Activated T-cell treated with anti-CD3 and anti-CD28 coated beads, Interleukin-2, amount 50 U/mL, for 4 hours (primary cell): ENCODE measurements around the gene MDFI. TPM values are rescaled to one million over a fixed set of nuclear protein-coding genes. Genes with fewer than 3 reads are reported as not detected.
"Not testable (repeated sequence)": the region's sequence is repeated elsewhere in the genome, so short reads cannot be mapped to it uniquely, and the experiment has no call there.

Experiments used
- ATAC-seq, 2 donors: fragments of 200-7000 bp; cut with Tn5 transposase; one replicate each; pipeline ENCODE4 v1.10.0; 2021
- DNase-seq: peaks from one replicate; pipeline ENCODE4 v3.0.0-alpha.2; 2020
- H3K27me3 Mint-ChIP-seq: one replicate; pipeline ENCODE4 v1.8.0; 2021; ENCODE audit warnings: low read depth, mixed read lengths
- H3K36me3 Mint-ChIP-seq: one replicate; pipeline ENCODE4 v1.8.0; 2022; ENCODE audit warnings: mixed read lengths; ENCODE audit not compliant: insufficient read depth
- H3K4me1 Mint-ChIP-seq: one replicate; pipeline ENCODE4 v1.8.0; 2021; ENCODE audit warnings: low read depth, mixed read lengths
- H3K4me3 Mint-ChIP-seq: one replicate; pipeline ENCODE4 v1.8.0; 2021; ENCODE audit warnings: mild to moderate bottlenecking, moderate library complexity, mixed read lengths
- H3K9me3 Mint-ChIP-seq: one replicate; pipeline ENCODE4 v1.8.0; 2021; ENCODE audit warnings: mixed read lengths
- total RNA-seq, 3 donors: library from RNA; stranded (reverse); gene quantifications; one replicate each; pipeline ENCODE4 v1.2.1, GENCODE V29; 2021

The MDFI gene
- total RNA-seq, 3 donors from 2014 or later = 0.49 TPM; not detected in 2

GRCh38 chr6:41618598-41618997 lies 19.7 kb upstream of the MDFI start:
- ATAC-seq = no peak
- peaks cover 2% of the 10 kb centered on the region for H3K36me3 Mint-ChIP-seq
- H3K27me3 Mint-ChIP-seq = peaks cover 12% of the 10 kb centered on the region
- no peak for DNase-seq
- H3K4me3 Mint-ChIP-seq = no peak overlapping the region
- H3K4me1 Mint-ChIP-seq = no peaks in the 10 kb centered on the region
- H3K9me3 Mint-ChIP-seq = peaks cover 9% of the 10 kb centered on the region

GRCh38 chr6:41619193-41619592 lies 19.1 kb upstream of the MDFI start:
- H3K36me3 Mint-ChIP-seq, H3K9me3 Mint-ChIP-seq, ATAC-seq, H3K27me3 Mint-ChIP-seq, H3K4me1 Mint-ChIP-seq, H3K4me3 Mint-ChIP-seq, DNase-seq: not testable (repeated sequence)

GRCh38 chr6:41621367-41621766 lies 16.9 kb upstream of the MDFI start:
- Mint-ChIP-seq H3K9me3 (peaks cover 13% of the 10 kb centered on the region), H3K4me3 (no peak overlapping the region)

GRCh38 chr6:41621802-41622201 lies 16.5 kb upstream of the MDFI start:
- H3K36me3 Mint-ChIP-seq = peaks cover 2% of the 10 kb centered on the region
- peaks cover 12% of the 10 kb centered on the region for H3K4me1 Mint-ChIP-seq
- H3K27me3 Mint-ChIP-seq = peaks cover 8% of the 10 kb centered on the region
- DNase-seq (no peak), ATAC-seq (no peak)
- no peak overlapping the region for H3K4me3 Mint-ChIP-seq
- peaks cover 13% of the 10 kb centered on the region for H3K9me3 Mint-ChIP-seq

More at GRCh38 chr6:41621367-41621766, 16.9 kb upstream of the MDFI start:
- no peak for DNase-seq
- Mint-ChIP-seq H3K27me3 (peaks cover 8% of the 10 kb centered on the region), H3K4me1 (peaks cover 12% of the 10 kb centered on the region), H3K36me3 (peaks cover 2% of the 10 kb centered on the region)
- ATAC-seq = no peak

- Mint-ChIP-seq H3K4me3 (no peak overlapping the region), H3K27me3 (peaks cover 8% of the 10 kb centered on the region), H3K4me1 (peaks cover 12% of the 10 kb centered on the region), H3K9me3 (peaks cover 13% of the 10 kb centered on the region), H3K36me3 (peaks cover 2% of the 10 kb centered on the region)
- DNase-seq (no peak), ATAC-seq (no peak)
Measured at GRCh38 chr6:41622206-41622988, 15.9 kb upstream of the MDFI start.

GRCh38 chr6:41623330-41623729 lies 14.9 kb upstream of the MDFI start:
- H3K4me3 Mint-ChIP-seq = no peak overlapping the region
- H3K27me3 Mint-ChIP-seq = peaks cover 9% of the 10 kb centered on the region
- ATAC-seq (no peak), DNase-seq (no peak)
- H3K9me3 Mint-ChIP-seq = peaks cover 13% of the 10 kb centered on the region
- peaks cover 12% of the 10 kb centered on the region for H3K4me1 Mint-ChIP-seq
- H3K36me3 Mint-ChIP-seq = peaks cover 2% of the 10 kb centered on the region

- Mint-ChIP-seq H3K9me3 (peaks cover 13% of the 10 kb centered on the region), H3K4me3 (no peak overlapping the region), H3K4me1 (peaks cover 12% of the 10 kb centered on the region), H3K27me3 (peaks cover 15% of the 10 kb centered on the region), H3K36me3 (peaks cover 2% of the 10 kb centered on the region)
- DNase-seq (no peak), ATAC-seq (no peak)
Measured at GRCh38 chr6:41624621-41625380, 13.5 kb upstream of the MDFI start.

- peaks cover 15% of the 10 kb centered on the region for H3K27me3 Mint-ChIP-seq
- H3K4me1 Mint-ChIP-seq = peaks cover 12% of the 10 kb centered on the region
- H3K36me3 Mint-ChIP-seq = peaks cover 2% of the 10 kb centered on the region
- H3K9me3 Mint-ChIP-seq = peaks cover 13% of the 10 kb centered on the region
- ATAC-seq (no peak), DNase-seq (no peak)
- no peak overlapping the region for H3K4me3 Mint-ChIP-seq
Measured at GRCh38 chr6:41625442-41625841, 12.8 kb upstream of the MDFI start.

GRCh38 chr6:41626022-41626421 lies 12.2 kb upstream of the MDFI start:
- H3K9me3 Mint-ChIP-seq = peaks cover 13% of the 10 kb centered on the region
- no peak overlapping the region for H3K4me3 Mint-ChIP-seq
- peaks cover 15% of the 10 kb centered on the region for H3K27me3 Mint-ChIP-seq
- H3K36me3 Mint-ChIP-seq = peaks cover 2% of the 10 kb centered on the region
- peaks cover 12% of the 10 kb centered on the region for H3K4me1 Mint-ChIP-seq
- no peak for ATAC-seq
- DNase-seq = no peak

GRCh38 chr6:41626917-41627316 lies 11.4 kb upstream of the MDFI start:
- no peak for DNase-seq
- Mint-ChIP-seq H3K4me3 (no peak overlapping the region), H3K9me3 (peaks cover 5% of the 10 kb centered on the region), H3K36me3 (no peaks in the 10 kb centered on the region), H3K4me1 (peaks cover 12% of the 10 kb centered on the region), H3K27me3 (peaks cover 18% of the 10 kb centered on the region)
- no peak for ATAC-seq

- no peaks in the 10 kb centered on the region for H3K36me3 Mint-ChIP-seq
- DNase-seq (no peak), ATAC-seq (no peak)
- peaks cover 4% of the 10 kb centered on the region for H3K9me3 Mint-ChIP-seq
- peaks cover 19% of the 10 kb centered on the region for H3K27me3 Mint-ChIP-seq
- peaks cover 12% of the 10 kb centered on the region for H3K4me1 Mint-ChIP-seq
- no peak overlapping the region for H3K4me3 Mint-ChIP-seq
Measured at GRCh38 chr6:41629128-41629527, 9.1 kb upstream of the MDFI start.

- Mint-ChIP-seq H3K9me3 (peaks cover 4% of the 10 kb centered on the region), H3K4me3 (no peak overlapping the region), H3K36me3 (no peaks in the 10 kb centered on the region), H3K4me1 (peaks cover 9% of the 10 kb centered on the region), H3K27me3 (peaks cover 28% of the 10 kb centered on the region)
- ATAC-seq (no peak), DNase-seq (no peak)
Measured at GRCh38 chr6:41630069-41630468, 8.2 kb upstream of the MDFI start.

GRCh38 chr6:41630946-41631345 lies 7.3 kb upstream of the MDFI start:
- Mint-ChIP-seq H3K4me3 (no peak overlapping the region), H3K36me3 (no peaks in the 10 kb centered on the region), H3K9me3 (no peaks in the 10 kb centered on the region), H3K4me1 (peaks cover under 1% of the 10 kb centered on the region), H3K27me3 (peaks cover 35% of the 10 kb centered on the region)
- ATAC-seq = no peak
- DNase-seq = no peak

- Mint-ChIP-seq H3K27me3 (peaks cover 51% of the 10 kb centered on the region), H3K4me3 (no peak overlapping the region), H3K9me3 (no peaks in the 10 kb centered on the region), H3K36me3 (no peaks in the 10 kb centered on the region), H3K4me1 (peaks cover 5% of the 10 kb centered on the region)
- ATAC-seq (no peak), DNase-seq (no peak)
Measured at GRCh38 chr6:41633056-41633634, 5.1 kb upstream of the MDFI start.
